GM19455 (cell line): ENCODE data around the gene ZNF674.

Source experiments
- ATAC-seq: cut with Tn5 transposase; IDR thresholded peaks from one replicate; pipeline ENCODE4 v1.9.1; 2021; ENCODE audit not compliant: unreplicated experiment

The ZNF674 gene

GRCh38 chrX:46545111-46546005 lies at the start of gene ZNF674:
TSS of gene ZNF674 (minus strand) at chrX:46545421. CDS start at chrX:46542087, 3,334 bp downstream.
- ATAC-seq = peak; percentile 85

- no peak for ATAC-seq
Observed at GRCh38 chrX:46589977-46590723, 44.9 kb upstream of the ZNF674 start.

- no peak for ATAC-seq
Observed at GRCh38 chrX:46588263-46588662, 43.0 kb upstream of the ZNF674 start.

- no peak for ATAC-seq
Observed at GRCh38 chrX:46587753-46588171, 42.5 kb upstream of the ZNF674 start.

GRCh38 chrX:46587158-46587557 lies 41.9 kb upstream of the ZNF674 start:
- ATAC-seq = no peak

- ATAC-seq = no peak
Observed at GRCh38 chrX:46584736-46585135, 39.5 kb upstream of the ZNF674 start.

GRCh38 chrX:46582966-46583365 lies 37.7 kb upstream of the ZNF674 start:
- no peak for ATAC-seq

- no peak for ATAC-seq
Observed at GRCh38 chrX:46582325-46582724, 37.1 kb upstream of the ZNF674 start.

- ATAC-seq = no peak
Observed at GRCh38 chrX:46580613-46581012, 35.4 kb upstream of the ZNF674 start.

GRCh38 chrX:46579250-46579649 lies 34.0 kb upstream of the ZNF674 start:
- no peak for ATAC-seq

- no peak for ATAC-seq
Observed at GRCh38 chrX:46577221-46578005, 32.2 kb upstream of the ZNF674 start.

GRCh38 chrX:46576458-46576857 lies 31.2 kb upstream of the ZNF674 start:
- ATAC-seq = no peak

- no peak for ATAC-seq
Observed at GRCh38 chrX:46575991-46576392, 30.8 kb upstream of the ZNF674 start.

- ATAC-seq = no peak
Observed at GRCh38 chrX:46575586-46575985, 30.4 kb upstream of the ZNF674 start.

GRCh38 chrX:46574774-46575381 lies 29.7 kb upstream of the ZNF674 start:
- no peak for ATAC-seq

GRCh38 chrX:46573892-46574773 lies 28.9 kb upstream of the ZNF674 start:
- peak; percentile 37 for ATAC-seq

GRCh38 chrX:46573331-46573891 lies 28.2 kb upstream of the ZNF674 start, which contains the start of gene CHST7:
TSS of gene CHST7 (plus strand) at chrX:46573765. CDS start at chrX:46573932, 167 bp downstream.
- ATAC-seq = peak; percentile 53

- ATAC-seq = no peak
Observed at GRCh38 chrX:46572340-46572936, 27.2 kb upstream of the ZNF674 start.
